ENCODE measurements around the gene MMD.
"Not testable (repeated sequence)": the region's sequence is repeated elsewhere in the genome, so short reads cannot be mapped to it uniquely, and the experiment has no call there.

The MMD gene

GRCh38 chr17:55395803-55396505, 25.7 kb downstream of the MMD start:
- no peaks in the 10 kb centered on the region for H3K9me3 Mint-ChIP-seq
- no peaks in the 10 kb centered on the region for H3K4me1 Mint-ChIP-seq (ENCODE audit: low read depth)
- H3K27me3 Mint-ChIP-seq, result no peaks in the 10 kb centered on the region
- H3K36me3 Mint-ChIP-seq (ENCODE audit: low read depth), result peaks cover 56% of the 10 kb centered on the region
- H3K27ac Mint-ChIP-seq, result no peak overlapping the region
- no peak overlapping the region for H3K4me3 Mint-ChIP-seq

- H3K4me3 Mint-ChIP-seq, result no peak overlapping the region
- no peak overlapping the region for H3K27ac Mint-ChIP-seq
- H3K4me1 Mint-ChIP-seq (ENCODE audit: low read depth), result no peaks in the 10 kb centered on the region
- H3K36me3 Mint-ChIP-seq (ENCODE audit: low read depth), result peaks cover 46% of the 10 kb centered on the region
- no peaks in the 10 kb centered on the region for H3K9me3 Mint-ChIP-seq
- no peaks in the 10 kb centered on the region for H3K27me3 Mint-ChIP-seq
Observed at GRCh38 chr17:55394357-55395021, 27.1 kb downstream of the MMD start.

- Mint-ChIP-seq H3K27ac (no peak overlapping the region), H3K4me3 (no peak overlapping the region), H3K27me3 (no peaks in the 10 kb centered on the region), H3K36me3 (ENCODE audit: low read depth) (peaks cover 33% of the 10 kb centered on the region), H3K9me3 (no peaks in the 10 kb centered on the region), H3K4me1 (ENCODE audit: low read depth) (no peaks in the 10 kb centered on the region)
Observed at GRCh38 chr17:55391764-55392467, 29.7 kb downstream of the MMD start.

- Mint-ChIP-seq H3K9me3 (no peaks in the 10 kb centered on the region), H3K27ac (no peak overlapping the region), H3K4me1 (ENCODE audit: low read depth) (no peaks in the 10 kb centered on the region), H3K27me3 (no peaks in the 10 kb centered on the region), H3K36me3 (ENCODE audit: low read depth) (peaks cover 33% of the 10 kb centered on the region), H3K4me3 (no peak overlapping the region)
Observed at GRCh38 chr17:55391244-55391757, 30.3 kb downstream of the MMD start.

GRCh38 chr17:55390364-55390977, 31.2 kb downstream of the MMD start:
- H3K4me3 Mint-ChIP-seq, result no peak overlapping the region
- H3K27ac Mint-ChIP-seq, result no peak overlapping the region
- H3K36me3 Mint-ChIP-seq (ENCODE audit: low read depth), result peaks cover 33% of the 10 kb centered on the region
- H3K27me3 Mint-ChIP-seq, result no peaks in the 10 kb centered on the region
- H3K4me1 Mint-ChIP-seq (ENCODE audit: low read depth), result no peaks in the 10 kb centered on the region
- no peaks in the 10 kb centered on the region for H3K9me3 Mint-ChIP-seq

- not testable (repeated sequence) for H3K9me3 Mint-ChIP-seq; H3K4me1 Mint-ChIP-seq (ENCODE audit: low read depth); H3K4me3 Mint-ChIP-seq; H3K27ac Mint-ChIP-seq; H3K27me3 Mint-ChIP-seq
- H3K36me3 Mint-ChIP-seq (ENCODE audit: low read depth), result peaks cover 31% of the 10 kb centered on the region
Observed at GRCh38 chr17:55389715-55390114, 31.9 kb downstream of the MMD start.

- H3K27me3 Mint-ChIP-seq, result no peaks in the 10 kb centered on the region
- H3K36me3 Mint-ChIP-seq (ENCODE audit: low read depth), result peaks cover 23% of the 10 kb centered on the region
- no peaks in the 10 kb centered on the region for H3K9me3 Mint-ChIP-seq
- H3K4me3 Mint-ChIP-seq, result no peak overlapping the region
- no peak overlapping the region for H3K27ac Mint-ChIP-seq
- H3K4me1 Mint-ChIP-seq (ENCODE audit: low read depth), result no peaks in the 10 kb centered on the region
Observed at GRCh38 chr17:55388842-55389241, 32.8 kb downstream of the MMD start.

GRCh38 chr17:55386796-55387332, 34.8 kb downstream of the MMD start:
- H3K27me3 Mint-ChIP-seq, result peaks cover 5% of the 10 kb centered on the region
- no peaks in the 10 kb centered on the region for H3K9me3 Mint-ChIP-seq
- no peak overlapping the region for H3K4me3 Mint-ChIP-seq
- peaks cover 8% of the 10 kb centered on the region for H3K36me3 Mint-ChIP-seq (ENCODE audit: low read depth)
- H3K4me1 Mint-ChIP-seq (ENCODE audit: low read depth), result no peaks in the 10 kb centered on the region
- no peak overlapping the region for H3K27ac Mint-ChIP-seq

- no peak overlapping the region for H3K27ac Mint-ChIP-seq
- H3K27me3 Mint-ChIP-seq, result peaks cover 5% of the 10 kb centered on the region
- H3K4me3 Mint-ChIP-seq, result no peak overlapping the region
- no peaks in the 10 kb centered on the region for H3K9me3 Mint-ChIP-seq
- H3K4me1 Mint-ChIP-seq (ENCODE audit: low read depth), result no peaks in the 10 kb centered on the region
- H3K36me3 Mint-ChIP-seq (ENCODE audit: low read depth), result no peaks in the 10 kb centered on the region
Observed at GRCh38 chr17:55384643-55385232, 36.9 kb downstream of the MMD start.

- Mint-ChIP-seq H3K4me3 (no peak overlapping the region), H3K27ac (no peak overlapping the region), H3K4me1 (ENCODE audit: low read depth) (no peaks in the 10 kb centered on the region), H3K27me3 (peaks cover 5% of the 10 kb centered on the region), H3K36me3 (ENCODE audit: low read depth) (no peaks in the 10 kb centered on the region), H3K9me3 (no peaks in the 10 kb centered on the region)
Observed at GRCh38 chr17:55383771-55384642, 37.6 kb downstream of the MMD start.

- H3K36me3 Mint-ChIP-seq (ENCODE audit: low read depth), result no peaks in the 10 kb centered on the region
- H3K27me3 Mint-ChIP-seq, result peaks cover 5% of the 10 kb centered on the region
- H3K27ac Mint-ChIP-seq, result no peak overlapping the region
- no peaks in the 10 kb centered on the region for H3K4me1 Mint-ChIP-seq (ENCODE audit: low read depth)
- no peaks in the 10 kb centered on the region for H3K9me3 Mint-ChIP-seq
- H3K4me3 Mint-ChIP-seq, result no peak overlapping the region
Observed at GRCh38 chr17:55381017-55381770, 40.4 kb downstream of the MMD start.

- Mint-ChIP-seq H3K27ac (no peak overlapping the region), H3K4me3 (no peak overlapping the region), H3K36me3 (ENCODE audit: low read depth) (no peaks in the 10 kb centered on the region), H3K4me1 (ENCODE audit: low read depth) (no peaks in the 10 kb centered on the region), H3K27me3 (peaks cover 4% of the 10 kb centered on the region), H3K9me3 (no peaks in the 10 kb centered on the region)
Observed at GRCh38 chr17:55377671-55378275, 43.9 kb downstream of the MMD start.

GRCh38 chr17:55368706-55369105, 52.9 kb downstream of the MMD start:
- no peak overlapping the region for H3K27ac Mint-ChIP-seq

More at GRCh38 chr17:55368706-55369105, 52.9 kb downstream of the MMD start:
- Mint-ChIP-seq H3K4me1 (ENCODE audit: low read depth) (no peaks in the 10 kb centered on the region), H3K36me3 (ENCODE audit: low read depth) (no peaks in the 10 kb centered on the region), H3K4me3 (no peak overlapping the region), H3K9me3 (peaks cover 4% of the 10 kb centered on the region), H3K27me3 (peaks cover 4% of the 10 kb centered on the region)

Data from stimulated activated naive CD8-positive, alpha-beta T cell treated with anti-CD3 and anti-CD28 coated beads, Interleukin-15, Interleukin-2, amounts not matched to agents 100 ng/mL and 50 ng/mL, for 24 hours (primary cell).